Liver (tissue), 9 donors: ENCODE results near the gene CNOT11. TPM values are rescaled to one million over a fixed set of nuclear protein-coding genes. Genes with fewer than 3 reads are reported as not detected.

Experiments
- DNase-seq: peaks from one replicate; pipeline ENCODE4 v3.0.0-alpha.2; 2017; ENCODE audit warnings: low spot score
- H3K27ac ChIP-seq, 2 donors: one replicate each; pipeline ENCODE4 v1.7.0; 2013; ENCODE audit warnings: inconsistent platforms in 2 of 2, low read length in 2 of 2, control low read depth in 1 of 2, low read depth in 1 of 2, mild to moderate bottlenecking in 1 of 2
- H3K27me3 ChIP-seq, 4 donors: one replicate each; pipeline versions ENCODE4 v1.6.1 to v1.7.0; 2013; ENCODE audit warnings: low read length in 3 of 4, inconsistent platforms in 1 of 4, mild to moderate bottlenecking in 1 of 4, moderate library complexity in 1 of 4; ENCODE audit not compliant: control insufficient read depth in 4 of 4, insufficient read depth in 4 of 4
- H3K36me3 ChIP-seq, 4 donors: one replicate each; pipeline versions ENCODE4 v1.6.1 to v1.7.0; 2013; ENCODE audit warnings: low read length in 3 of 4, mild to moderate bottlenecking in 3 of 4, low read depth in 1 of 4, moderate library complexity in 1 of 4; ENCODE audit not compliant: control insufficient read depth in 4 of 4, insufficient read depth in 3 of 4
- H3K4me1 ChIP-seq, 4 donors: one replicate each; pipeline versions ENCODE4 v1.6.1 to v1.7.0; 2013; ENCODE audit warnings: low read length in 3 of 4, mild to moderate bottlenecking in 3 of 4, moderate library complexity in 1 of 4; ENCODE audit not compliant: control insufficient read depth in 4 of 4, insufficient read depth in 4 of 4
- H3K4me3 ChIP-seq, 3 donors: one replicate each; pipeline versions ENCODE4 v1.6.1 to v1.7.0; 2013; ENCODE audit warnings: low read length in 3 of 3, control low read depth in 1 of 3, low read depth in 1 of 3, mild to moderate bottlenecking in 1 of 3
- H3K9ac ChIP-seq, 2 donors: one replicate each; pipeline ENCODE4 v1.7.0; 2013; ENCODE audit warnings: low read length in 2 of 2, mild to moderate bottlenecking in 2 of 2, moderate library complexity in 2 of 2, control low read depth in 1 of 2, low read depth in 1 of 2
- H3K9me3 ChIP-seq, 4 donors: one replicate each; pipeline versions ENCODE4 v1.6.1 to v1.7.0; 2013; ENCODE audit warnings: low read length in 3 of 4; ENCODE audit not compliant: control insufficient read depth in 4 of 4
- ATF3 ChIP-seq: IDR thresholded peaks from 2 replicates; pipeline ENCODE4 v1.6.1; 2016; ENCODE audit warnings: antibody characterized with exemption
- FOXA1 ChIP-seq: IDR thresholded peaks from 2 replicates; pipeline ENCODE4 v1.6.1; 2016; ENCODE audit warnings: antibody characterized with exemption
- FOXA2 ChIP-seq: IDR thresholded peaks from 2 replicates; pipeline ENCODE4 v1.6.1; 2016; ENCODE audit warnings: antibody characterized with exemption
- GABPA ChIP-seq, 2 donors: IDR thresholded peaks in 1 of 2; conservative IDR thresholded peaks in 1 of 2; 2 replicates each; pipeline ENCODE4 v1.6.1; 2016; ENCODE audit warnings: antibody characterized with exemption in 2 of 2, mild to moderate bottlenecking in 1 of 2, moderate library complexity in 1 of 2
- HNF4A ChIP-seq, 2 donors: conservative IDR thresholded peaks; 2 replicates each; pipeline ENCODE4 v1.6.1; 2016; ENCODE audit warnings: antibody characterized with exemption in 2 of 2, mild to moderate bottlenecking in 2 of 2
- HNF4G ChIP-seq: IDR thresholded peaks from 2 replicates; pipeline ENCODE4 v1.6.1; 2016; ENCODE audit warnings: antibody characterized with exemption
- JUND ChIP-seq, 2 donors: IDR thresholded peaks; 2 replicates each; pipeline ENCODE4 v1.6.1; 2016; ENCODE audit warnings: antibody characterized with exemption in 2 of 2
- MAX ChIP-seq: IDR thresholded peaks from 2 replicates; pipeline ENCODE4 v1.6.1; 2016; ENCODE audit warnings: antibody characterized with exemption
- NR2F2 ChIP-seq: IDR thresholded peaks from 2 replicates; pipeline ENCODE4 v1.6.1; 2016; ENCODE audit warnings: antibody characterized with exemption
- RAD21 ChIP-seq, 2 donors: IDR thresholded peaks; 2 replicates each; pipeline ENCODE4 v1.6.1; 2016; ENCODE audit warnings: antibody characterized with exemption in 2 of 2, mild to moderate bottlenecking in 2 of 2
- RXRA ChIP-seq, 2 donors: IDR thresholded peaks; 2 replicates each; pipeline ENCODE4 v1.6.1; 2017 to 2018; ENCODE audit warnings: antibody characterized with exemption in 2 of 2, mild to moderate bottlenecking in 1 of 2
- SP1 ChIP-seq: IDR thresholded peaks from 2 replicates; pipeline ENCODE4 v1.6.1; 2018; ENCODE audit warnings: antibody characterized with exemption, mild to moderate bottlenecking
- TAF1 ChIP-seq: conservative IDR thresholded peaks from 2 replicates; pipeline ENCODE4 v1.6.1; 2016; ENCODE audit warnings: antibody characterized with exemption, mild to moderate bottlenecking
- YY1 ChIP-seq: IDR thresholded peaks from 2 replicates; pipeline ENCODE4 v1.6.1; 2016; ENCODE audit warnings: antibody characterized with exemption, mild to moderate bottlenecking
- ZBTB33 ChIP-seq: IDR thresholded peaks from 2 replicates; pipeline ENCODE4 v1.6.1; 2016; ENCODE audit warnings: antibody characterized with exemption
- WGBS: extraction: QIAGEN DNeasy Blood & Tissue Kit; methylation state at CpG from one replicate; pipeline ENCODE4 v1.1.7; 2013; 5-methylcytosine and 5-hydroxymethylcytosine counted together
- polyA plus RNA-seq, 2 donors: library from polyadenylated mRNA; stranded (reverse) in 1 of 2; unstranded in 1 of 2; fragments of 200-250 nt in 1 of 2; fragments of >200 nt in 1 of 2; fragmentation: Nextera tagmentation in 1 of 2; extraction: Ambion mirVana in 1 of 2; gene quantifications; one replicate each; pipeline versions ENCODE4 v1.2.1 to v1.2.3, GENCODE V29; 2013 to 2015
- total RNA-seq, 2 donors: library from RNA; depleted of rRNA; stranded (reverse); fragments of >200 nt; gene quantifications; one replicate each; pipeline ENCODE4 v1.2.3, GENCODE V29; 2014
- TF ChIP-seq, protein P1 (sequence below): fragments of 150-350 bp; IDR thresholded peaks from 2 replicates; pipeline ENCODE4 v1.5.1; 2017; ENCODE audit warnings: improper control_type of control experiment, low read depth, low read length; ENCODE audit not compliant: missing input control
- TF ChIP-seq, protein P2 (sequence below): IDR thresholded peaks from 2 replicates; pipeline ENCODE4 v1.6.1; 2016; ENCODE audit warnings: antibody characterized with exemption, mild to moderate bottlenecking
- donor health status: healthy.
- donor health status: healthy.
- donor health status: healthy.
- donor health status: healthy.
- donor health status: healthy.

CNOT11 gene
- total and polyA plus RNA-seq, 4 donors = 9.8 to 14.3 (median 13.5) TPM

DNA sequence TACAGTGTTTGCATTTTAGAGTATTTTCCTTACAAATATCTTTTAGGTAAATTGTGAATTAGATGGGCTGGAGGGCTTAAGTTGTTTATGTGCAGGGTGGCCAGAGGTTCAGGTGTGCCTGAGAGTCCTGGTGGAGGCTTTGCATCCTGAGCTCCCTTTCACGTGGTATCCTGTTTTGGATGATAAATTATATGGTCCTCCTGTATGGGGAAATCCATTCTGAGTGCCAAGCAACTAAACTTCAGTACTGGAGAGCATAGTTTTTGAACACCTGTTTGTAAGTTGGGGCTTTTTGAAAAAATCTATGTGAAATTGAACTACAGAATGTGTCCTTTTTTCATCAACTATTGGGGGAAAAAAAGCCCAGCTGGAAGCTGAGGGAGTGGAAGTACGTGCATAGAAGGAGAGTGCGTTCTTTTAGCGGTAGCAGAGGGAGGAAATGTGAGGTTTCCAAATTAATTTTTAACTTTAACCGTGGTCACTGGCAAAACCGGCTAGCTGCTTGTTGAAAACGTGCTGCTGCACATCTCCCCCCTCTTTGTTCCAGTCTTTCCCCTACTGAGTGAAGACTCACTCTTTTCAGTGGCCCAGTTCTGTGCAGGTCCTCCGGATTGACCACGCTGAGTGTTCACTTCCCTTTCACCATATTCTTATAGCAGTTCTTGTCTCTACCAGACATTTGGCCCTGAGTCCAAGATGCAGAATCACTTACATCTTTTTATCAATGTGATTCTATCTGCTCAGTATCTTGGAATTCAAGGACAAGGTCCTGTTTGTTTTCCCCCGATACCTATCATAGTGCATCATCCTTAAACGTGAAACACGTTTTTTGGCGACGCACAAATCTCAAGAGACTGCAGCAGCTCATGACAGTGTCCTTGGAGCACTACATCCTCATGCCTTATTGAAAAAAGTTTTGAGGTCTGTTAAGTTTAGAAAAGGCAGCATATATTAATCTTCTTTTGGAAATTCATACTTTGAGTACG, 15.3 kb downstream of the CNOT11 start:
- no peak overlapping the region for H3K9ac ChIP-seq

GRCh38 chr2:101270700-101271259, 18.1 kb downstream of the CNOT11 start:
- WGBS = 97% methylated on average over 8 of the region's 8 CpGs
- Histone ChIP-seq H3K36me3 (peaks cover 7 to 50% (median 46%) of the 10 kb centered on the region in 4 donors), H3K27me3 (no peaks in the 10 kb centered on the region), H3K9ac (no peak overlapping the region), H3K27ac (no peak overlapping the region), H3K9me3 (no peaks in the 10 kb centered on the region), H3K4me1 (peaks cover 1 to 13% (median 9%) of the 10 kb centered on the region in 4 donors), H3K4me3 (no peak overlapping the region)
- no peak for DNase-seq
- TF ChIP-seq HNF4G = no peak
- no peak for TF ChIP-seq HNF4A (conservative IDR thresholded peaks at IDR 0.05)
- TF ChIP-seq, protein P1, sequence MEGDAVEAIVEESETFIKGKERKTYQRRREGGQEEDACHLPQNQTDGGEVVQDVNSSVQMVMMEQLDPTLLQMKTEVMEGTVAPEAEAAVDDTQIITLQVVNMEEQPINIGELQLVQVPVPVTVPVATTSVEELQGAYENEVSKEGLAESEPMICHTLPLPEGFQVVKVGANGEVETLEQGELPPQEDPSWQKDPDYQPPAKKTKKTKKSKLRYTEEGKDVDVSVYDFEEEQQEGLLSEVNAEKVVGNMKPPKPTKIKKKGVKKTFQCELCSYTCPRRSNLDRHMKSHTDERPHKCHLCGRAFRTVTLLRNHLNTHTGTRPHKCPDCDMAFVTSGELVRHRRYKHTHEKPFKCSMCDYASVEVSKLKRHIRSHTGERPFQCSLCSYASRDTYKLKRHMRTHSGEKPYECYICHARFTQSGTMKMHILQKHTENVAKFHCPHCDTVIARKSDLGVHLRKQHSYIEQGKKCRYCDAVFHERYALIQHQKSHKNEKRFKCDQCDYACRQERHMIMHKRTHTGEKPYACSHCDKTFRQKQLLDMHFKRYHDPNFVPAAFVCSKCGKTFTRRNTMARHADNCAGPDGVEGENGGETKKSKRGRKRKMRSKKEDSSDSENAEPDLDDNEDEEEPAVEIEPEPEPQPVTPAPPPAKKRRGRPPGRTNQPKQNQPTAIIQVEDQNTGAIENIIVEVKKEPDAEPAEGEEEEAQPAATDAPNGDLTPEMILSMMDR = no peak
- TF ChIP-seq TAF1 = no peak
- TF ChIP-seq FOXA2 = no peak
- TF ChIP-seq, protein P2, sequence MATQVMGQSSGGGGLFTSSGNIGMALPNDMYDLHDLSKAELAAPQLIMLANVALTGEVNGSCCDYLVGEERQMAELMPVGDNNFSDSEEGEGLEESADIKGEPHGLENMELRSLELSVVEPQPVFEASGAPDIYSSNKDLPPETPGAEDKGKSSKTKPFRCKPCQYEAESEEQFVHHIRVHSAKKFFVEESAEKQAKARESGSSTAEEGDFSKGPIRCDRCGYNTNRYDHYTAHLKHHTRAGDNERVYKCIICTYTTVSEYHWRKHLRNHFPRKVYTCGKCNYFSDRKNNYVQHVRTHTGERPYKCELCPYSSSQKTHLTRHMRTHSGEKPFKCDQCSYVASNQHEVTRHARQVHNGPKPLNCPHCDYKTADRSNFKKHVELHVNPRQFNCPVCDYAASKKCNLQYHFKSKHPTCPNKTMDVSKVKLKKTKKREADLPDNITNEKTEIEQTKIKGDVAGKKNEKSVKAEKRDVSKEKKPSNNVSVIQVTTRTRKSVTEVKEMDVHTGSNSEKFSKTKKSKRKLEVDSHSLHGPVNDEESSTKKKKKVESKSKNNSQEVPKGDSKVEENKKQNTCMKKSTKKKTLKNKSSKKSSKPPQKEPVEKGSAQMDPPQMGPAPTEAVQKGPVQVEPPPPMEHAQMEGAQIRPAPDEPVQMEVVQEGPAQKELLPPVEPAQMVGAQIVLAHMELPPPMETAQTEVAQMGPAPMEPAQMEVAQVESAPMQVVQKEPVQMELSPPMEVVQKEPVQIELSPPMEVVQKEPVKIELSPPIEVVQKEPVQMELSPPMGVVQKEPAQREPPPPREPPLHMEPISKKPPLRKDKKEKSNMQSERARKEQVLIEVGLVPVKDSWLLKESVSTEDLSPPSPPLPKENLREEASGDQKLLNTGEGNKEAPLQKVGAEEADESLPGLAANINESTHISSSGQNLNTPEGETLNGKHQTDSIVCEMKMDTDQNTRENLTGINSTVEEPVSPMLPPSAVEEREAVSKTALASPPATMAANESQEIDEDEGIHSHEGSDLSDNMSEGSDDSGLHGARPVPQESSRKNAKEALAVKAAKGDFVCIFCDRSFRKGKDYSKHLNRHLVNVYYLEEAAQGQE = no peak
- TF ChIP-seq GABPA (IDR thresholded peaks at IDR 0.05 in 1 of 2, conservative IDR thresholded peaks at IDR 0.05 in 1 of 2) = no peak
- TF ChIP-seq YY1 = no peak
- no peak for TF ChIP-seq RAD21 (IDR thresholded peaks at IDR 0.05)
- no peak for TF ChIP-seq RXRA (IDR thresholded peaks at IDR 0.05)
- no peak for TF ChIP-seq MAX
- no peak for TF ChIP-seq ATF3
- TF ChIP-seq ZBTB33 = no peak
- no peak for TF ChIP-seq SP1
- TF ChIP-seq JUND (IDR thresholded peaks at IDR 0.05) = no peak
- no peak for TF ChIP-seq NR2F2
- TF ChIP-seq FOXA1 = no peak

More for the DNA sequence above, 15.3 kb downstream of the CNOT11 start:
- Histone ChIP-seq H3K27me3 (no peaks in the 10 kb centered on the region), H3K36me3 (peaks cover 7 to 55% (median 52%) of the 10 kb centered on the region in 4 donors), H3K27ac (peak overlapping the region in 1 of 2 donors; percentile 54), H3K4me1 (peaks cover 1 to 19% (median 11%) of the 10 kb centered on the region in 4 donors), H3K4me3 (no peak overlapping the region), H3K9me3 (no peaks in the 10 kb centered on the region)
- TF ChIP-seq, protein P2 = peak; percentile 48
- no peak for TF ChIP-seq YY1
- DNase-seq = no peak
- WGBS = 51% methylated on average over 15 of the region's 15 CpGs
